Measurements from ENCODE around the gene SGO2. TPM values are rescaled to one million over a fixed set of nuclear protein-coding genes. Genes with fewer than 3 reads are reported as not detected.

SGO2 gene
- total and polyA plus RNA-seq, 2 donors (not counting 3 experiments of a cell fraction or from before 2014, with no cell fraction given) = 1.7 to 20.5 TPM

GRCh38 chr2:200602584-200602983 is 76.6 kb downstream of the SGO2 start:
- dilution Hi-C loops (cut with MboI; ENCODE audit: extremely low pct_ligation_motif_present, low sequenced_read_pairs) = no loop called here
- H3K79me2 ChIP-seq (ENCODE audit: control insufficient read depth, insufficient read depth, low read length) = no peaks in the 10 kb centered on the region
- intact Hi-C loops (cut with micrococcal nuclease) = no loop called here

More at GRCh38 chr2:200602584-200602983, 76.6 kb downstream of the SGO2 start:
- Histone ChIP-seq H3K27ac (ENCODE audit: insufficient read depth, low read depth, low read length) (no peak overlapping the region), H3K27me3 (ENCODE audit: control insufficient read depth in 2 of 2, insufficient read depth in 2 of 2, low read length in 2 of 2) (peaks cover 0 to 3% of the 10 kb centered on the region in 2 experiments), H4K20me1 (replicated peaks; ENCODE audit: control insufficient read depth, extremely low read depth, insufficient read depth, low read length) (no peaks in the 10 kb centered on the region), H3K4me2 (ENCODE audit: insufficient read depth, low read length) (no peak overlapping the region), H3K9me3 (replicated peaks; ENCODE audit: control insufficient read depth, insufficient read depth, low read length) (no peaks in the 10 kb centered on the region), H3K4me3 (replicated peaks in 1 of 3; ENCODE audit: insufficient read depth in 1 of 3, low read depth in 1 of 3, low read length in 3 of 3) (no peak overlapping the region), H3K36me3 (ENCODE audit: control insufficient read depth in 2 of 2, extremely low read depth in 1 of 2, insufficient read depth in 2 of 2, low read length in 2 of 2) (no peaks in the 10 kb centered on the region), H3K9ac (replicated peaks; ENCODE audit: extremely low read depth, insufficient read depth, low read length) (no peak overlapping the region), H3K4me1 (ENCODE audit: control insufficient read depth, extremely low read depth, insufficient read depth, low read length) (no peaks in the 10 kb centered on the region), H3K9me1 (replicated peaks; ENCODE audit: control insufficient read depth, extremely low read depth, insufficient read depth, low read length) (no peaks in the 10 kb centered on the region), H2AFZ (ENCODE audit: low read depth, low read length) (no peak overlapping the region)
- ChIA-PET CTCF (interaction anchor here (1.0 to 2.2 kb wide), 5 partner anchors 16 to 111 kb away, joined by 3 to 7 read pairs (median 4); partner anchors contain the start of gene AOX1), POLR2A (no interaction called here)
- FAIRE-seq = no peak
- BruUV-seq (replicated peaks) = no TSS peak
- no peak for TF ChIP-seq MAX (IDR thresholded peaks at IDR 0.05; ENCODE audit: insufficient read depth, insufficient read length)
- no peak for TF ChIP-seq POLR2AphosphoS5 (IDR thresholded peaks at IDR 0.05; ENCODE audit: insufficient read depth, low read depth, low read length)
- TF ChIP-seq CTCF (IDR thresholded peaks at IDR 0.05; ENCODE audit: extremely low read depth in 1 of 2, insufficient read depth in 1 of 2, low read depth in 1 of 2, low read length in 2 of 2) = no peak
- no peak for TF ChIP-seq EZH2 (IDR thresholded peaks at IDR 0.05; ENCODE audit: borderline replicate concordance, low read depth, low read length, severe bottlenecking)
- no peak for TF ChIP-seq FOS (IDR thresholded peaks at IDR 0.05; ENCODE audit: borderline replicate concordance, insufficient read depth, low read length)
- TF ChIP-seq MYC (IDR thresholded peaks at IDR 0.05; ENCODE audit: low read depth, low read length) = no peak
- no peak for TF ChIP-seq GATA2 (IDR thresholded peaks at IDR 0.05; ENCODE audit: insufficient read depth, insufficient read length, low read depth, low read length)
- no peak for DNase-seq (ENCODE audit: low read depth, low spot score)
